ENCODE measurements around the gene TTBK2. TPM values are rescaled to one million over a fixed set of nuclear protein-coding genes. Genes with fewer than 3 reads are reported as not detected.

TTBK2 gene
- polyA plus RNA-seq, 3 donors: 3.7 to 9.0 (median 5.7) TPM

DNA sequence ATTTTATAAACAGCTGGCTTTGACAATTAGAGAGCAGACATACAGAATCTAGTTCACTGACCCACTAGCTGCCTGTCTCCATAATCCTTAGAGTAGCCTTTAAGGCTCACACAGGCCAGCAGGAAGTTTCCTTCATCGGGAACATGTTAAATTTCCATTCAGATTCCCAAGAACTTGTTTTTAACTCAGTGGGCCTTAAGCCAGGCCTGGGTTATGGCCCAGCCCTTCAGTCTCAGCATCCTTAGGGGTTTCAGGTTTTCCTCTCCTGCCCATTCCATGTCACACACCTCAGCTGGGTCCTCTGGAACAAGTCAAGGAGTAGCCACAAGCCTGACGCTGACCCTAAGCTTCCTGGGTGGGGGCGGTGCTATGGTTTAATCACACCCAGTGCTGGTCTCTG lies 198.7 kb downstream of the TTBK2 start:
- TF ChIP-seq, protein P1, sequence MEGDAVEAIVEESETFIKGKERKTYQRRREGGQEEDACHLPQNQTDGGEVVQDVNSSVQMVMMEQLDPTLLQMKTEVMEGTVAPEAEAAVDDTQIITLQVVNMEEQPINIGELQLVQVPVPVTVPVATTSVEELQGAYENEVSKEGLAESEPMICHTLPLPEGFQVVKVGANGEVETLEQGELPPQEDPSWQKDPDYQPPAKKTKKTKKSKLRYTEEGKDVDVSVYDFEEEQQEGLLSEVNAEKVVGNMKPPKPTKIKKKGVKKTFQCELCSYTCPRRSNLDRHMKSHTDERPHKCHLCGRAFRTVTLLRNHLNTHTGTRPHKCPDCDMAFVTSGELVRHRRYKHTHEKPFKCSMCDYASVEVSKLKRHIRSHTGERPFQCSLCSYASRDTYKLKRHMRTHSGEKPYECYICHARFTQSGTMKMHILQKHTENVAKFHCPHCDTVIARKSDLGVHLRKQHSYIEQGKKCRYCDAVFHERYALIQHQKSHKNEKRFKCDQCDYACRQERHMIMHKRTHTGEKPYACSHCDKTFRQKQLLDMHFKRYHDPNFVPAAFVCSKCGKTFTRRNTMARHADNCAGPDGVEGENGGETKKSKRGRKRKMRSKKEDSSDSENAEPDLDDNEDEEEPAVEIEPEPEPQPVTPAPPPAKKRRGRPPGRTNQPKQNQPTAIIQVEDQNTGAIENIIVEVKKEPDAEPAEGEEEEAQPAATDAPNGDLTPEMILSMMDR (IDR thresholded peaks at IDR 0.05): no peak
- Mint-ChIP-seq H3K27me3 (ENCODE audit: low read depth in 3 of 3) (no peaks in the 10 kb centered on the region), H3K4me3 (no peak overlapping the region), H3K4me1 (no peaks in the 10 kb centered on the region), H3K36me3 (peaks cover 51 to 64% of the 10 kb centered on the region in 2 donors), H3K27ac (no peak overlapping the region), H3K9me3 (peaks cover 0 to 3% (median 0%) of the 10 kb centered on the region in 7 donors)
- Histone ChIP-seq H4K20me1 (ENCODE audit: insufficient read depth, low read length) (no peaks in the 10 kb centered on the region), H3K36me3 (replicated peaks in 1 of 2; ENCODE audit: control insufficient read depth in 1 of 2, insufficient read depth in 2 of 2, low read length in 2 of 2) (peaks cover 48 to 71% of the 10 kb centered on the region in 2 donors), H3K4me3 (replicated peaks in 1 of 3; ENCODE audit: low read depth in 2 of 3, low read length in 3 of 3) (no peak overlapping the region), H3K4me2 (replicated peaks; ENCODE audit: extremely low read depth, low read length, poor library complexity, severe bottlenecking) (no peak overlapping the region), H3K79me2 (ENCODE audit: insufficient read depth, low read length) (no peaks in the 10 kb centered on the region), H2AFZ (ENCODE audit: insufficient read depth, low read depth, low read length, poor library complexity, severe bottlenecking) (no peak overlapping the region), H3K27me3 (ENCODE audit: control insufficient read depth in 2 of 2, insufficient read depth in 2 of 2, low read length in 2 of 2) (no peaks in the 10 kb centered on the region), H3K9ac (ENCODE audit: insufficient read depth, low read length, poor library complexity, severe bottlenecking) (no peak overlapping the region), H3K9me3 (replicated peaks in 1 of 2; ENCODE audit: control insufficient read depth in 1 of 2, insufficient read depth in 1 of 2, low read length in 2 of 2) (no peaks in the 10 kb centered on the region), H3K4me1 (ENCODE audit: control insufficient read depth in 1 of 2, insufficient read depth in 2 of 2, low read length in 2 of 2) (no peaks in the 10 kb centered on the region), H3K27ac (ENCODE audit: low read depth in 1 of 2, low read length in 2 of 2) (no peak overlapping the region)
- 100% methylated on average over 1 of the region's 3 CpGs for WGBS (ENCODE audit: insufficient coverage)
- DNase-seq: no peak
- intact Hi-C loops (cut with micrococcal nuclease): no loop called here

DNA sequence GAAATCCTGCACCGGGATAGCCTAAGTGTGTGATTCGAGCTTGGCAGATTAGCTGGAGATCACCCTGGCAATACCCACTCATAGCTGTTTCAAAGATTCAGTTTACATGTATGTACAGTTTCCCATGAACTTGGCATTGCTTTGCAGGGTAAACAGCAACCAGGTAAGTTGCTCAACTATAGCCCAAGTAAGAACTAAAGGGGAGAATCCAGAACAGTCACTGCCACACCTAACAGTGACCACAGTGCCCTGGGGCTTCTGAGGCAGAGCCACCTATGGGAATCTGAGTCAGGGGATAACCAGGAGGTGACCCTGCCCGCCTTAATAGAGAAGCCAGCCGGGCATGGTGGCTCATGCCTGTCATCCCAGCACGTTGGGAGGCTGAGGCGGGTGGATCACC lies 199.6 kb downstream of the TTBK2 start:
- 92% methylated on average over 4 of the region's 6 CpGs for WGBS (ENCODE audit: insufficient coverage)
- no peak overlapping the region for H3K9ac ChIP-seq (ENCODE audit: insufficient read depth, low read length, poor library complexity, severe bottlenecking)

More for the DNA sequence above, 199.6 kb downstream of the TTBK2 start:
- Histone ChIP-seq H3K9me3 (replicated peaks in 1 of 2; ENCODE audit: control insufficient read depth in 1 of 2, insufficient read depth in 1 of 2, low read length in 2 of 2) (no peaks in the 10 kb centered on the region), H2AFZ (ENCODE audit: insufficient read depth, low read depth, low read length, poor library complexity, severe bottlenecking) (no peak overlapping the region), H3K4me1 (ENCODE audit: control insufficient read depth in 1 of 2, insufficient read depth in 2 of 2, low read length in 2 of 2) (no peaks in the 10 kb centered on the region), H3K27ac (ENCODE audit: low read depth in 1 of 2, low read length in 2 of 2) (no peak overlapping the region), H3K27me3 (ENCODE audit: control insufficient read depth in 2 of 2, insufficient read depth in 2 of 2, low read length in 2 of 2) (no peaks in the 10 kb centered on the region), H3K36me3 (replicated peaks in 1 of 2; ENCODE audit: control insufficient read depth in 1 of 2, insufficient read depth in 2 of 2, low read length in 2 of 2) (peaks cover 39 to 62% of the 10 kb centered on the region in 2 donors), H3K4me3 (replicated peaks in 1 of 3; ENCODE audit: low read depth in 2 of 3, low read length in 3 of 3) (no peak overlapping the region), H4K20me1 (ENCODE audit: insufficient read depth, low read length) (no peaks in the 10 kb centered on the region), H3K4me2 (replicated peaks; ENCODE audit: extremely low read depth, low read length, poor library complexity, severe bottlenecking) (no peak overlapping the region), H3K79me2 (ENCODE audit: insufficient read depth, low read length) (no peaks in the 10 kb centered on the region)
- H3K4me3 Mint-ChIP-seq: no peak overlapping the region
- no peaks in the 10 kb centered on the region for H3K27me3 Mint-ChIP-seq (ENCODE audit: low read depth in 3 of 3)
- intact Hi-C loops (cut with micrococcal nuclease): no loop called here
- H3K27ac Mint-ChIP-seq: peak overlapping the region in 1 of 7 donors; percentile 8
- peaks cover 43 to 55% of the 10 kb centered on the region in 2 donors for H3K36me3 Mint-ChIP-seq
- no peak for DNase-seq
- no peaks in the 10 kb centered on the region for H3K4me1 Mint-ChIP-seq
- peaks cover 0 to 3% (median 0%) of the 10 kb centered on the region in 7 donors for H3K9me3 Mint-ChIP-seq
- TF ChIP-seq, protein P1 (IDR thresholded peaks at IDR 0.05): no peak
